NCI-H1105 (cell line): Measurements from ENCODE around the gene RAB10.
"Not testable (repeated sequence)": the region's sequence is repeated elsewhere in the genome, so short reads cannot be mapped to it uniquely, and the experiment has no call there.

Experiments
- DNase-seq: peaks from one replicate; lab custom pipeline; 2025; lab: John Stamatoyannopoulos, UW

RAB10 gene

DNA sequence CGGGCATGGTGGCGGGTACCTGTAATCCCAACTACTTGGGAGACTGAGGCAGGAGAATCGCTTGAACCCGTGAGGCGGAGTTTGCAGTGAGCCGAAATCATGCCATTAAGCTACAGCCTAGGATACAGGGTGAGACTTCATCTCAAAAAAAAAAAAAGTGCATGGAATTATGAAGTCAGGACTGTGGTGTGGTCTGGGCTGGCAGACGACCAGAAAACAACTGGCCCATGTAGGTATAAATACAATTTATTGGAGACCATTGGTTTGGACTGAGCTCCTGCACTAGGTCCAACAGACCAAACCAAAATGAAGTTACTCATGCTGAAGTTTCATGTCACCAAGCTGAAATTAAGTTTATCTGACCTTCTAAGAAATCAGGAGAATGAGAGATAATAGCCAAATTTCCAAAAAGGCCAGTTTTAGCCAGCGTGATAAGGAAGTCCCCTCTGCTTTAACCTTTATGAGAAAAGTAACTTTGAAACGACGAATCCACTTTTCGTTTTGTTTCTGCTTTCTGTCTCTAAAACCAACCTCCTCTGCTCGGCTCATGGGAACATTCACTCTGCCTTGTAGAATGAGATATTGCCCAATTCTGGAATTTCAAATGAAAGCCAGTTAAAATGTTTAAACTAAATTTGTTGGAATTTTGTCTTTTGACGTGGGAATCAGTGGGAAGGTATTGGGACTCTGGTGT lies 17.7 kb upstream of the RAB10 start:
- no peak for DNase-seq

- DNase-seq, result not testable (repeated sequence)
Observed at GRCh38 chr2:26016706-26017045, 17.2 kb upstream of the RAB10 start.

DNA sequence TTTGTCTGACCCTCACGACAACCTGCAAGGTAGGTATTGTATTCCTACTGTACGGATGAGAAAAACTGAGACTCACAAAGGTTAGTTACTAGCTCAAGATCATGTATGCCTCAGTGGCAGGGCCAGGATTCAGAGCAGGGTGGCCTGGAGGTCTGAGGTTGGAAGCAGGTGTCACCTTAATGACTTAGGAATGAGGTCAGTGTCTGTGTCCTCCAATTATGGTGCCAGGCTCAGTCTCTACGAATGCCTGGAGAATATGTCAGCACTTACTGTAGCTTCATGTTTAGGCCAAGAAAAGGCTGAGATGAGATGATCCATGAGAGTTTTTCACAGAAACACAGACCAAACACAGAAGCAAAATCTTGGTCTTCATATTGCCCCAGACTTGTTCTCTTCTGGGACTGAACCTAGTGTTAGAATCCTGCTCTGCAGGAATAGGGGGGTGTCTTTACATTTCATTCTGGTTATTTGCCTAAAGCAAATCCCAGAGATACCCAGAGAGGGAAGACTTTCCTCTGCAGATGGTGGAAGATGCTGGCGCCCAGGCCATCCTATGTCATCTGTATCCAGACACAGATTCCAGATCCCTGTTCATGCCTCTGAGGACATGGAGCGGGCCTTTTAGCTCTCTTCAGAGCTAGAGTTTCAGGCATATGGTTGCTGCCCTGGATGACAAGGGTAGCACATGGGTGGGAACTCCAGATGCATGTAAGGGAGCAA lies 16.3 kb upstream of the RAB10 start:
- no peak for DNase-seq

DNA sequence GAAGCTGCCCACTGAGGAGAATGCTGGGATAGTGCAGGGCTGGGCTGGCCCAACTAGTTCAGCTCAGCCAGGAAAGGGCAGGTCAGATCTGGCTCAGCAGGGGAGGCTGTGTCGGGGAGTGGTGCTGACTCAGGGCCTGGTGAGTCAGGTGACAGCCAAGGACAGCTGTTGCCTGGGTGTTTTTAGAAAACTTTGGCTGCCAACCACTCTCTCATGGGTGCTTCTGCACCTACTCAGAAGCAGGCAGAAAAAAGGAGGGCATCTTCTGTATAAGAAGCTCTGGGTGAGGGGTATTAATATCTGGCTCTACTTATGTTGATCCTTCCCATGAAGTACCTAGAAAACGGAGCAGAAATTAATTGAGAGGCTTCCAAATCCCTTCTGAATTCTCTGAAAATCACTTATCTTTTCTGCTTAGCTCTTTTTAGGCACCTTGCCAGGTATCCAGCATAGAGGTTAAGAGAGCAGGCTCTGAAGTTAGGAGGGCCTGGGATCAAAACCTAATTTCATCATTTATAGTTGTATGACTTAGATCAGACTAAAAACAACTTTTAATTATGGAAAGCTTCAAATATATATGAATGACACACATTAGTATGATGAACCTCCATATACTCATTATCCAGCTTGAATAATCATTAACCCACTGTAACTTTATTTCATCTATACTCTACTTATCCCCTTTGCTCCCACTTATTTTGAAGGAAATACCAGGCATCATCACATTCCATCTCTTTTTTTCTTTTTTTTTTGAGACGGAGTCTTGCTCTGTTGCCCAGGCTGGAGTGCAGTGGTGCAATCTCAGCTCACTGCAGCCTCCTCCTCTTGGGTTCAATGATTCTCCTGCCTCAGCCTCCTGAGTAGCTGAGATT lies 15.5 kb upstream of the RAB10 start:
- DNase-seq, result peak; percentile 42

- no peak for DNase-seq
Observed at GRCh38 chr2:26020231-26020640, 13.6 kb upstream of the RAB10 start.

DNA sequence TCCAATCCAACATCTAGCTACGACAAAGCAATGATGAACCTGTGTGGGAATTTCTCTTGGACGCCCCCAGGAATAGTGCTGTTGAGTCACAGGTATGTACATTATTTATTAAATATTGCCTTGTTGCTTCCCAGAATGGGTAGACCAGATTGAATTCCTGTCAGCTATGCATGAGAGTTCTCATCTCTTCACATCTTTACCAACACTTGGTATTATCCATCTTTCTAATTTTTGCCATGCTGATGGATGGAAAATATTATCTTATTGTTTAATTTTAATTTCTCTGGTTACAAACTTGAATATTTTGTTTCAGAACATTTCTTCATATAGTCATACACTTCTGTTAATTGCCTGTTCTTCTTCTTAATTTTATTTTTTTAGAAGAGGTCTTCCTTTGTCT lies 9.6 kb upstream of the RAB10 start:
- no peak for DNase-seq

GRCh38 chr2:26025509-26025908 lies 8.4 kb upstream of the RAB10 start:
- no peak for DNase-seq

- not testable (repeated sequence) for DNase-seq
Observed at GRCh38 chr2:26028083-26028482, 5.8 kb upstream of the RAB10 start.

- not testable (repeated sequence) for DNase-seq
Observed at GRCh38 chr2:26032586-26033269, 1.2 kb upstream of the RAB10 start.

DNA sequence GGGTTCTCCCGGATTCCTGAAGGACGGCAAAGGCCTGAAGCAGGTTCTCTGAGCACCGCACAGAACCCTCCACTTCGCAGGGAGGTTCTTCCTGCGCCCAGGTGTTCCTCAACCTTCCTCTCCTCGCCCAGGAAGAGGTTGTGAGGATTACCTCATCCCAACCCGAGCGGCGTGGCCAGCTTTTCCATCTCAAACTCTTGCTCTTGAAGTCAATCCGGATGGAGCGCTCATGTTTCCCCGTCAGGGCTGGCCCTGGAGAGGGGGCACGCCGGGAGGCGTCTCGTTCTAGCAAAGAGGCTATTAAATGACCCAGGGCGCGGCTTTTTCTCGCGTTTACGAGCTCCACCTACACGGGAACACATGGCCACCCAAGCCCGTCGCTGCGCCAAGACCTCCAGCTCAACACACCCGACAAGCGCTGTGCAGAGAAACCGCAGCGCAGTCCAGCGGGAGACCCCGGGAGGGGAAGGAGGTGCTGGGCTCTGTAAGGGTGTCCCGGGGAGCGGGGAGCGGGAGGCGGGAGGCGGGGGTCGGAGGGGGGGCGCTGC lies 540 bp upstream of the RAB10 start:
- DNase-seq, result peak; percentile 81

GRCh38 chr2:26034637-26034992 lies 731 bp downstream of the RAB10 start:
- DNase-seq, result no peak

DNA sequence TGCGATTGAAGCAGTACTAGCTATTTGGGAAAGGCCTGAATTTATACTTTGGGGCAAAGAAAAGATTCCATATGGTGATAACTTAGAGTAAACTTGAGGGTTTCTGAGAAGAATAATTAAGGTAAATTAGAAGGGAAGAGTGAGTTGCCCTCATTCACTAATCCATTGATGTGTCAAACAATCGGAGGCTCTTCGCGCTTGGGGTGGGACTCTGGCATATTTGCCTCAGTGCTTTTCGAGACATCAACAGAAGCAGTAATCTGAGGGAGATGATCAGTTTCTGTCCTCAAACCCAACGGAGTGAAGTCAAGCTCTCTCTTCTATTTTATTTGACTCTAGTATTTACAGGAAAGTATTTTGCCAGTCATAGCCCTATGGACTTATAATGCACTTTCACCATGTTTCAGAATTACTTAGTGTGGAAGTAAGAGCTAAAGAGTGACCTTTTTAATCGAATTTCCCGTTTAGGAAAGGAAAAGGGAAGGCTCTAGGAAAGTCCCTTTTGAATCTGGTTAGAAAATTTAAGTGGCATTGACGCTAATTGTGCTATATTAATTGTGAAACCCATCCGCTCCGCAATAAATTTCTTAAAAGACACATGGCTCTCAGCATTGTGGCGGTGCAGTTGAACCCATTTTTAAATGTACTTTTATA lies 1.3 kb downstream of the RAB10 start:
- no peak for DNase-seq

DNA sequence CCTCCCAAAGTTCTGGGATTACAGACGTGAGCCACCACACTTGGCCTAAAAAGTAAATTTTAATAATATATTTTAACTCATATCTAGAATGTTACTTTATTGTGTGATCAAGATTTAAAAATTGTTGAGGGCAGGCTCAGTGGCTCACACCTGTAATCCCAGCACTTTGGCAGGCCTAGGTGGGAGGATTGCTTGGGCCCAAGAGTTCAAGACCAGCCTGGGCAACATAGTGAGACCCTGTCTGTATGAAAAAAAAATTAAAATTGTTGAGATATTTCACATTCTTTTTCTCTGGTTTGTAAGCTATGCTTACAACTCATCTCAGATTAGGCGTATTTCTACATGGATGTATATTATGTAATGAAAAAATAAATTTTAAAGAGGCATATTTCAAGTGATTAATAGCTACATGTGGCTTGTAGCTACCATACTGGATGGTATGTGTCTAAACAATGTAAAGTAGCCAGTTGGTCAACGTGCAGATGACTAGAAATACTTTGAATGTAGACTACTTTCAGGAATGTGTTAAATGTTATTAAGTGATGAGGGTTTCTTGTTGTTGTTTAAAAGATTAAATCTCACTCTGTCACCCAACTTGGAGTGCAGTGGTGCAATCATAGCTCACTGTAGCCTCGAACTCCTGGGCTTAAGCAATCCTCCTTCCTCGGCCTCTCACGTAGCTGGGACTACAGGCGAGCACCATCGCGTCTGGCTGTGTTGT lies 5.9 kb downstream of the RAB10 start:
- DNase-seq, result no peak

DNA sequence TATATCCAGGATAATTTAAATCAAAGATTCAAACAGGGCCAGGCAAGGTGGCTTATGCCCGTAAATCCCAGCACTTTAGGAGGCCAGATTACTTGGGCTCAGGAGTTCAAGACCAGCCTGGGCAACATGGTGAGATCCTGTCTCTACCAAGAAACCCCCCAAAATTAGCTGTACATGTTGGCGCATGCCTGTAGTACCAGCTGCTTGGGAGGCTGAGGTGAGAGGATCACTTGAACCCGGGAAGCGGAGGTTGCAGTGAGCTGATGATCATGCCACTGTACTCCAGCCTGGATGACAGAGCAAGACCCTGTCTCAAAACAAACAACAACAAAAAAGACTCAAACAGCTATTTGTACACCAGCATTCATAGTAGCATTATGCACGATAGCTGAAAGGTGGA lies 9.2 kb downstream of the RAB10 start:
- no peak for DNase-seq

- no peak for DNase-seq
Observed at GRCh38 chr2:26043862-26044696, 10.2 kb downstream of the RAB10 start.

DNA sequence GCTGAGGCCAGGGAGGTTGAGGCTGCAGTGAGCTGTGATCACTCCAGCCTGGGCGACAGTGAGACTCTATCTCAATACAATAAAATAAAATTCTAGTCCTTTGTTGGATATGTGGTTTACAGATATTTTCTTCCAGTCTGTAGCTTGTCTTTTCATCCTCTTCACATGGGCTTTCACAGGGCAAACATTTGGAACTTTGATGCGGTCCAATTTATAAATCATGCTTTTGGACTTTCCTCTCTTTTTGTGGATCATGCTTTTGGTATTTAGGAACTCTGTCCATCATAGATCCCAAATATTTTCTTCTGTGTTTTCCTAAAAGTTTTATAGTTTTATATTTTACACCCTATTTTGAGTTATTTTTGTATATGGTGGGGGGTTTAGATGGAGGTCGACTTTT lies 14.9 kb downstream of the RAB10 start:
- no peak for DNase-seq

GRCh38 chr2:26049641-26050040 lies 15.8 kb downstream of the RAB10 start:
- DNase-seq, result no peak

- DNase-seq, result no peak
Observed at GRCh38 chr2:26052740-26053139, 18.9 kb downstream of the RAB10 start.

GRCh38 chr2:26054598-26055348 lies 20.9 kb downstream of the RAB10 start:
- no peak for DNase-seq
